PFSK-1 (cell line): ENCODE data around the gene PRMT3.
A peak's percentile ranks its signal among the peaks of the same experiment; 100 is the strongest.

ENCODE experiments used
- FOXP2 ChIP-seq: optimal IDR thresholded peaks from 2 replicates; pipeline ENCODE3; 2011; ENCODE audit warnings: borderline replicate concordance, control low read depth, inconsistent platforms; ENCODE audit not compliant: insufficient read depth; ENCODE audit errors: extremely low read length, extremely low read depth
- POLR2AphosphoS5 ChIP-seq: IDR thresholded peaks from 2 replicates; pipeline ENCODE4 v1.6.1; 2012; ENCODE audit warnings: low read depth, mild to moderate bottlenecking, control low read depth, low read length, moderate library complexity
- SIN3A ChIP-seq: IDR thresholded peaks from 2 replicates; pipeline ENCODE4 v1.6.1; 2012; ENCODE audit warnings: mild to moderate bottlenecking, low read length, moderate library complexity, borderline replicate concordance; ENCODE audit not compliant: insufficient read depth
- TAF1 ChIP-seq: IDR thresholded peaks from 2 replicates; pipeline ENCODE4 v1.6.1; 2012; ENCODE audit warnings: low read length, control low read depth, borderline replicate concordance; ENCODE audit not compliant: insufficient read depth
- TF ChIP-seq, protein P1 (sequence below), 2 experiments: IDR thresholded peaks; 2 replicates each; pipeline versions ENCODE4 v1.6.1 to v1.8.0; 2011 to 2012; ENCODE audit warnings: low read depth in 2 of 2, low read length in 2 of 2, control low read depth in 1 of 2, inconsistent platforms in 1 of 2, mild to moderate bottlenecking in 1 of 2, moderate library complexity in 1 of 2; ENCODE audit not compliant: insufficient read depth in 1 of 2

The PRMT3 gene

GRCh38 chr11:20374741-20375300 is 12.7 kb upstream of the PRMT3 start:
- TF ChIP-seq, protein P1, sequence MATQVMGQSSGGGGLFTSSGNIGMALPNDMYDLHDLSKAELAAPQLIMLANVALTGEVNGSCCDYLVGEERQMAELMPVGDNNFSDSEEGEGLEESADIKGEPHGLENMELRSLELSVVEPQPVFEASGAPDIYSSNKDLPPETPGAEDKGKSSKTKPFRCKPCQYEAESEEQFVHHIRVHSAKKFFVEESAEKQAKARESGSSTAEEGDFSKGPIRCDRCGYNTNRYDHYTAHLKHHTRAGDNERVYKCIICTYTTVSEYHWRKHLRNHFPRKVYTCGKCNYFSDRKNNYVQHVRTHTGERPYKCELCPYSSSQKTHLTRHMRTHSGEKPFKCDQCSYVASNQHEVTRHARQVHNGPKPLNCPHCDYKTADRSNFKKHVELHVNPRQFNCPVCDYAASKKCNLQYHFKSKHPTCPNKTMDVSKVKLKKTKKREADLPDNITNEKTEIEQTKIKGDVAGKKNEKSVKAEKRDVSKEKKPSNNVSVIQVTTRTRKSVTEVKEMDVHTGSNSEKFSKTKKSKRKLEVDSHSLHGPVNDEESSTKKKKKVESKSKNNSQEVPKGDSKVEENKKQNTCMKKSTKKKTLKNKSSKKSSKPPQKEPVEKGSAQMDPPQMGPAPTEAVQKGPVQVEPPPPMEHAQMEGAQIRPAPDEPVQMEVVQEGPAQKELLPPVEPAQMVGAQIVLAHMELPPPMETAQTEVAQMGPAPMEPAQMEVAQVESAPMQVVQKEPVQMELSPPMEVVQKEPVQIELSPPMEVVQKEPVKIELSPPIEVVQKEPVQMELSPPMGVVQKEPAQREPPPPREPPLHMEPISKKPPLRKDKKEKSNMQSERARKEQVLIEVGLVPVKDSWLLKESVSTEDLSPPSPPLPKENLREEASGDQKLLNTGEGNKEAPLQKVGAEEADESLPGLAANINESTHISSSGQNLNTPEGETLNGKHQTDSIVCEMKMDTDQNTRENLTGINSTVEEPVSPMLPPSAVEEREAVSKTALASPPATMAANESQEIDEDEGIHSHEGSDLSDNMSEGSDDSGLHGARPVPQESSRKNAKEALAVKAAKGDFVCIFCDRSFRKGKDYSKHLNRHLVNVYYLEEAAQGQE (IDR thresholded peaks at IDR 0.05; ENCODE audit: insufficient read depth in 1 of 2, low read depth in 2 of 2, low read length in 2 of 2), result no peak
- TF ChIP-seq POLR2AphosphoS5, result no peak

DNA sequence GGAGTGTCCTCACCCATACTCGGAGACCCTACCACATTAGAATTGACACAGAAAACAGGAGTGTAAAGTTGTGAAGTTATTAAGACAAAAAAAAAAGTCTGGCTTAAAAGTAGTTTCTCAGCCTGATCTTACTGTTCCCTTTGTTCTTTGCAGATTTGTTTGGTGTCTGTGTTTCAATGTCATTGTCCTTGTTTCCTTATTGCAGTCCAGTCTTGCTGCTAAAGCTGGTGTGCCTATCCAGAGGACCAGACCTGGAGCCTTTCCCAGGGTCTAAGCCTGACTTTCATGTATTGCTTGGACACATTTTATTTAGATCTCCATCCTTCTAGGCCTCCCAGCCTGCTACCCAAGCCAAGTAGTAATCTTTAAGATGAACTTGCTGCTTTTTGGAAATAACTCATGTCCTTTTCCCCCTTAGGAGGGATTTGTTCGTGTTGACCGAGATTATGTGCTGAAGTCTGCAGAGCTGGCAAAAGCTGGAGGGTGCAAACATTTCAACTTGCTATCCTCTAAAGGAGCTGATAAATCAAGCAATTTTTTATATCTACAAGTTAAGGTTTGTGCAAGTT is 11.3 kb upstream of the PRMT3 start:
- TF ChIP-seq, protein P1 (IDR thresholded peaks at IDR 0.05; ENCODE audit: insufficient read depth in 1 of 2, low read depth in 2 of 2, low read length in 2 of 2), result no peak
- TF ChIP-seq FOXP2, result no peak
- TF ChIP-seq POLR2AphosphoS5, result no peak
- TF ChIP-seq SIN3A, result no peak
- TF ChIP-seq TAF1, result no peak

DNA sequence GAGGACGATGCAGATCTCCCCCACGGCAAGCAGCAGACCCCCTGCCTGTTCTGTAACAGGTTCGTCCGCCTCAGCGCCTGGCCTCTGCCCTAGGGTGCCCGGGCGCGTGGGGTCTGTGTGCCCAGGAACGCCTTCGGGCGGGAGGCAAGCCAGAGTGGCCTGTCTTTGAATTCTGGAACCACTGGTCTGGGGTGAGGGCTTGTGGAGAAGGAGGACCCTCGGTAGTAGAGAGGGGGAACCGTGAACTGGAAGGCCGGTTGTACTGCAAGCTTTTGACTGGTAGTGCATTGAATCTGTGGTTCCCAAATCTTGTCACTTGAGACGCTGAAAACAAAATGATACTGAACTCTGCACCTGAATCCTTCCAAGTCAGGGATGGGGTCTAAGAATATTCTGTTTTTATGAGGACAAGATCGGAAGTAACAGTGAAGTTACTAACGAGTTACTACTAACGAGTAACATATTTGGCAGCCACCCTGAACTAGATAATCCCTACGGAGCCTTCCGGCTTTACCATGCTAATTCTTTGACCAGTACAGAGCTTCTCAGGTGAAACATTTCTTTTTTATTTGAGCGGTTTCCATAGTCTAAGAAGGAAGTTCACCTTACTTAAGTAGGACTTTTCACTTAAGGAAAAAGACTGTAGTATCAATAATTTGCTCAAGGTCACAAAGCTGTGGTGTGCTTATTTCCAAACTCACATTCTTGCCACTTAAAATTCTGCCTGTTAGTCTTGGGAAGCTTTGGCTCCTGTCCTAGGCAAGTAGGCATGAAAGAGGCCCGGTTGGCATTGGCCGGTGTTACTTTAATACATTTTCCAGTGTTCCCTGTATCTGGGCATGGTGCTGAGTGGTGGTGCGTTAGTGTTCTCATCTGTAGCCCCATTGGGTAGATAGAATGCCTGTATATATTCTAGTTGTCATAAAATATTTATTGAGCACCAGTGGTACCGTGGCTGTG is 860 bp downstream of the PRMT3 start:
- TF ChIP-seq SIN3A, result no peak
- 0 out of 2 replicates have a peak, but pooled peaks have one; percentile 25 for TF ChIP-seq TAF1

DNA sequence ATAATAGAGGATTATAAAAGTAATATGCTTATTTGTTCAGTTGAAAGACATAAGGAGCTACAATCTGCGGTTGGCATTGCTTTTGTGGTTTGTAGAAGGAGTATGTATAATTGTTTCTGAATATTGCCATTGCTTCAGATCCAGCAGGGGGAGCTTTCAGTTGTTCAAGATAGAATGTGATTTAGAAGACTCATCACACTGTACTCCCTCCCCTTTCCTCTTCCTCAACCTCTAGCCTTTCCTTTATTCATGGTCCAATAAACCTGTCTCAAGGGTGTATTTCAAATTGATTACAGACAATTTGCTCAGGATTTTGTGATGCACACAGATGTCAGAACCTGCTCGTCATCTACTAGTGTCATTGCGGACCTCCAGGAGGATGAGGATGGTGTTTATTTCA is 9.8 kb downstream of the PRMT3 start:
- TF ChIP-seq, protein P1 (IDR thresholded peaks at IDR 0.05; ENCODE audit: insufficient read depth in 1 of 2, low read depth in 2 of 2, low read length in 2 of 2), result no peak
- TF ChIP-seq TAF1 (no peak), SIN3A (no peak), FOXP2 (no peak), POLR2AphosphoS5 (no peak)

DNA sequence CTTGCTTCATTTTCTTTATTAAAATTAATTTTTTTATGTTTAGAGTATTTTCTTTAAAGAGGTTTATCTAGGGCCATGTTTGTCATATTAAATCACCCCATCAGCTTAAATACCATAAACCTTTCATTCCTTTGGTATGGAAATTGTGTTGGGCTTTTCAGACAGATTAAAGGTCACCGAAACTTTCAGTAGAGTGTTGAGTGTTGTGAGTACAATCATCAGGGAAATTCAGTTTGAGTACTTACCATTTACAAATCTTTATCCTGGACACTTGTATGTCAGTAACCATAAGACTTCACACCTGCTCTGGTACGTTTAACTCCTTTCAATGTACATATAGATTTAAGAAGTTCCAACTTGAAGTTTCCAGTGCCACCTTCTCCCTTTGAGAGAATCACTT is 12.0 kb downstream of the PRMT3 start:
- TF ChIP-seq, protein P1 (IDR thresholded peaks at IDR 0.05; ENCODE audit: insufficient read depth in 1 of 2, low read depth in 2 of 2, low read length in 2 of 2), result no peak
